HG03280 (cell line): ENCODE measurements around the gene OTOP2.

Experiments used
- ATAC-seq: cut with Tn5 transposase; IDR thresholded peaks from one replicate; pipeline ENCODE4 v1.9.1; 2021; ENCODE audit warnings: mild to moderate bottlenecking, moderate library complexity; ENCODE audit not compliant: unreplicated experiment

The OTOP2 gene

GRCh38 chr17:74924250-74924948 is at the start of gene OTOP2:
OTOP2 (plus strand) TSS chr17:74924273; CDS start chr17:74924633, 360 bp downstream.
- ATAC-seq = no peak

- no peak for ATAC-seq
Measured at GRCh38 chr17:74874615-74875037, 49.4 kb upstream of the OTOP2 start.

- ATAC-seq = no peak
Measured at GRCh38 chr17:74875155-74875976, 48.7 kb upstream of the OTOP2 start.

- ATAC-seq = no peak
Measured at GRCh38 chr17:74875977-74876593, 48.0 kb upstream of the OTOP2 start.

GRCh38 chr17:74877592-74878548 is 46.2 kb upstream of the OTOP2 start:
- ATAC-seq = no peak

GRCh38 chr17:74878658-74879057 is 45.4 kb upstream of the OTOP2 start:
- no peak for ATAC-seq

- ATAC-seq = no peak
Measured at GRCh38 chr17:74879308-74879707, 44.8 kb upstream of the OTOP2 start.

GRCh38 chr17:74881073-74881472 is 43.0 kb upstream of the OTOP2 start:
- ATAC-seq = no peak

- ATAC-seq = no peak
Measured at GRCh38 chr17:74882517-74883240, 41.4 kb upstream of the OTOP2 start.

- ATAC-seq = no peak
Measured at GRCh38 chr17:74883241-74883745, 40.8 kb upstream of the OTOP2 start.

GRCh38 chr17:74888469-74888868 is 35.6 kb upstream of the OTOP2 start:
- no peak for ATAC-seq

- ATAC-seq = no peak
Measured at GRCh38 chr17:74890554-74890953, 33.5 kb upstream of the OTOP2 start.

- no peak for ATAC-seq
Measured at GRCh38 chr17:74892013-74892841, 31.8 kb upstream of the OTOP2 start.

- ATAC-seq = no peak
Measured at GRCh38 chr17:74892974-74893911, 30.8 kb upstream of the OTOP2 start, which contains the start of gene FADS6. FADS6 (minus strand) TSS chr17:74893633; CDS start chr17:74893595, 38 bp downstream.

- no peak for ATAC-seq
Measured at GRCh38 chr17:74893936-74894671, 30.0 kb upstream of the OTOP2 start.

- no peak for ATAC-seq
Measured at GRCh38 chr17:74898376-74898946, 25.6 kb upstream of the OTOP2 start.

GRCh38 chr17:74900208-74900607 is 23.9 kb upstream of the OTOP2 start:
- no peak for ATAC-seq
